CD14-positive monocyte (primary cell): Measurements from ENCODE around the gene SH3BP5. TPM values are rescaled to one million over a fixed set of nuclear protein-coding genes. Genes with fewer than 3 reads are reported as not detected.
A peak's percentile ranks its signal among the peaks of the same experiment; 100 is the strongest.

Experiments used
- DNase-seq, 3 donors: peaks; one replicate each; pipeline ENCODE4 v3.0.0-alpha.2; 2011 to 2022
- H2AFZ ChIP-seq: 2 replicates; pipeline ENCODE4 v1.6.0; 2012; ENCODE audit warnings: mild to moderate bottlenecking, low read depth, low read length, inconsistent platforms; ENCODE audit not compliant: insufficient read depth, poor library complexity, severe bottlenecking
- H3K27ac ChIP-seq, 2 donors: 1 replicate in 1 of 2; 2 replicates in 1 of 2; pipeline ENCODE4 v1.5.1; 2012 to 2013; ENCODE audit warnings: low read length in 2 of 2, control low read depth in 1 of 2, inconsistent platforms in 1 of 2, low read depth in 1 of 2, mild to moderate bottlenecking in 1 of 2
- H3K27me3 ChIP-seq, 2 donors: one replicate each; pipeline versions ENCODE4 v1.6.0 to v1.6.1; 2011 to 2013; ENCODE audit warnings: low read length in 2 of 2; ENCODE audit not compliant: control insufficient read depth in 2 of 2, insufficient read depth in 2 of 2
- H3K36me3 ChIP-seq, 2 donors: replicated peaks in 1 of 2; 1 replicate in 1 of 2; 2 replicates in 1 of 2; pipeline versions ENCODE4 v1.5.1 to v1.6.1; 2012 to 2013; ENCODE audit warnings: low read length in 2 of 2, control low read depth in 1 of 2, inconsistent platforms in 1 of 2, mild to moderate bottlenecking in 1 of 2; ENCODE audit not compliant: insufficient read depth in 2 of 2, control insufficient read depth in 1 of 2
- H3K4me1 ChIP-seq, 2 donors: 1 replicate in 1 of 2; 2 replicates in 1 of 2; pipeline versions ENCODE4 v1.5.1 to v1.6.1; 2012 to 2013; ENCODE audit warnings: low read length in 2 of 2, control low read depth in 1 of 2, inconsistent platforms in 1 of 2, mild to moderate bottlenecking in 1 of 2, moderate library complexity in 1 of 2; ENCODE audit not compliant: insufficient read depth in 2 of 2, control insufficient read depth in 1 of 2
- H3K4me2 ChIP-seq: replicated peaks from 2 replicates; pipeline ENCODE3; 2012; ENCODE audit warnings: low read length, moderate library complexity, mild to moderate bottlenecking; ENCODE audit not compliant: poor library complexity, severe bottlenecking; ENCODE audit errors: extremely low read depth
- H3K4me3 ChIP-seq, 3 experiments: fragments of 200-600 bp in 1 of 3; sonication (generic) in 1 of 3; replicated peaks in 1 of 3; 1 replicate in 2 of 3; 2 replicates in 1 of 3; pipeline ENCODE4 v1.5.1; 2011 to 2013; ENCODE audit warnings: low read length in 3 of 3, mild to moderate bottlenecking in 3 of 3, control low read depth in 2 of 3, low read depth in 2 of 3, inconsistent platforms in 1 of 3, moderate library complexity in 1 of 3
- H3K79me2 ChIP-seq: 2 replicates; pipeline ENCODE4 v1.6.0; 2012; ENCODE audit warnings: mild to moderate bottlenecking, control low read depth, inconsistent platforms, low read length, moderate library complexity; ENCODE audit not compliant: insufficient read depth
- H3K9ac ChIP-seq: 2 replicates; pipeline ENCODE4 v1.6.0; 2017; ENCODE audit warnings: low read length, mild to moderate bottlenecking; ENCODE audit not compliant: insufficient read depth, poor library complexity, severe bottlenecking
- H3K9me3 ChIP-seq, 2 donors: replicated peaks in 1 of 2; 1 replicate in 1 of 2; 2 replicates in 1 of 2; pipeline versions ENCODE4 v1.5.1 to v1.6.1; 2012 to 2013; ENCODE audit warnings: low read length in 2 of 2, control low read depth in 1 of 2; ENCODE audit not compliant: control insufficient read depth in 1 of 2, insufficient read depth in 1 of 2
- H4K20me1 ChIP-seq: 2 replicates; pipeline ENCODE4 v1.6.0; 2012; ENCODE audit warnings: mild to moderate bottlenecking, low read length, control low read depth, moderate library complexity; ENCODE audit not compliant: insufficient read depth
- H3K27ac Mint-ChIP-seq, 7 donors: one replicate each; pipeline ENCODE4 v1.8.0; 2020; ENCODE audit warnings: mild to moderate bottlenecking in 7 of 7, mixed read lengths in 7 of 7, moderate library complexity in 6 of 7, inconsistent platforms in 2 of 7
- H3K27me3 Mint-ChIP-seq, 3 donors: one replicate each; pipeline ENCODE4 v1.8.0; 2021 to 2022; ENCODE audit warnings: low read depth in 3 of 3, mild to moderate bottlenecking in 3 of 3, mixed read lengths in 3 of 3, moderate library complexity in 3 of 3, inconsistent platforms in 1 of 3
- H3K36me3 Mint-ChIP-seq, 2 donors: one replicate each; pipeline ENCODE4 v1.8.0; 2020; ENCODE audit warnings: mixed read lengths in 2 of 2, inconsistent platforms in 1 of 2, mild to moderate bottlenecking in 1 of 2
- H3K4me1 Mint-ChIP-seq: one replicate; pipeline ENCODE4 v1.8.0; 2020; ENCODE audit warnings: mild to moderate bottlenecking, mixed read lengths
- H3K4me3 Mint-ChIP-seq, 2 donors: one replicate each; pipeline ENCODE4 v1.8.0; 2020; ENCODE audit warnings: mild to moderate bottlenecking in 2 of 2, mixed read lengths in 2 of 2, moderate library complexity in 1 of 2
- H3K9me3 Mint-ChIP-seq, 7 donors: one replicate each; pipeline ENCODE4 v1.8.0; 2020 to 2022; ENCODE audit warnings: mixed read lengths in 7 of 7, mild to moderate bottlenecking in 6 of 7, moderate library complexity in 6 of 7, inconsistent platforms in 2 of 7
- CTCF ChIP-seq: fragments of 200-600 bp; IDR thresholded peaks from one replicate; pipeline ENCODE4 v1.8.0; 2022; ENCODE audit warnings: antibody characterized with exemption, mild to moderate bottlenecking
- WGBS: methylation state at CpG from one replicate; pipeline ENCODE4 v1.1.5; 2013; ENCODE audit warnings: missing lambda C conversion rate; ENCODE audit not compliant: insufficient coverage; 5-methylcytosine and 5-hydroxymethylcytosine counted together
- intact Hi-C, 2 donors: fragments of 100-400 bp; cut with micrococcal nuclease; formaldehyde crosslinking; loops; one replicate each; pipeline versions ENCODE4 v1.15.0 to v1.15.1; 2023
- polyA plus RNA-seq, 3 donors: library from polyadenylated mRNA; depleted of rRNA in 1 of 3; unstranded in 2 of 3; stranded (reverse) in 1 of 3; fragments of 300-500 nt in 2 of 3; fragments of >200 nt in 1 of 3; fragmentation: Illumina TruSeq in 2 of 3; gene quantifications; 1 replicate in 2 of 3; 2 replicates in 1 of 3; pipeline ENCODE4 v1.2.3, GENCODE V29; 2012 to 2021

The SH3BP5 gene
- polyA plus RNA-seq, 3 donors, result 10.7 to 29.6 (median 22.8) TPM

- peaks cover 22% of the 10 kb centered on the region for H3K4me1 Mint-ChIP-seq
- Histone ChIP-seq H4K20me1 (peaks cover 24% of the 10 kb centered on the region), H3K4me2 (peak overlapping the region; percentile 83), H3K9ac (peak overlapping the region; percentile 97), H3K4me1 (peaks cover 20 to 27% of the 10 kb centered on the region in 2 donors), H3K27ac (peak overlapping the region; percentile 78 to 95), H3K9me3 (no peaks in the 10 kb centered on the region), H3K4me3 (peak overlapping the region; percentile 84 to 98 (median 90)), H3K36me3 (peaks cover 16 to 22% of the 10 kb centered on the region in 2 donors), H3K79me2 (peaks cover 55% of the 10 kb centered on the region), H2AFZ (peak overlapping the region; percentile 85), H3K27me3 (no peaks in the 10 kb centered on the region)
- peaks cover 0 to 2% (median 0%) of the 10 kb centered on the region in 3 donors for H3K27me3 Mint-ChIP-seq
- no peaks in the 10 kb centered on the region for H3K9me3 Mint-ChIP-seq
- intact Hi-C loops, result loop anchor here (2.0 to 10.0 kb wide), 4 partner anchors 102 to 395 kb away; partner anchors contain the start of genes BTD (in 1 of the 2) and HACL1 (in 1 of the 2)
- peaks cover 8 to 19% of the 10 kb centered on the region in 2 donors for H3K36me3 Mint-ChIP-seq
- H3K4me3 Mint-ChIP-seq, result peak overlapping the region; percentile 83 to 91
- H3K27ac Mint-ChIP-seq, result peak overlapping the region; percentile 88 to 96 (median 93)
- 1% methylated on average over 19 of the region's 30 CpGs for WGBS
- peak in 1 of 3 donors; percentile 2 for DNase-seq
- no peak for TF ChIP-seq CTCF
These were observed 125.5 kb downstream of the SH3BP5 start for GRCh38 chr3:15206662-15207576.

- Histone ChIP-seq H4K20me1 (peaks cover 24% of the 10 kb centered on the region), H3K9me3 (no peaks in the 10 kb centered on the region), H3K4me2 (peak within 1 kb of the TSS; percentile 83), H3K27ac (peak within 1 kb of the TSS; percentile 78 to 95), H3K4me3 (peak within 1 kb of the TSS; percentile 84 to 98 (median 90)), H2AFZ (peak within 1 kb of the TSS; percentile 85), H3K79me2 (peaks cover 50% of the 10 kb centered on the region), H3K36me3 (peaks cover 11 to 15% of the 10 kb centered on the region in 2 donors), H3K9ac (peak within 1 kb of the TSS; percentile 97), H3K4me1 (peaks cover 20 to 27% of the 10 kb centered on the region in 2 donors), H3K27me3 (no peaks in the 10 kb centered on the region)
- Mint-ChIP-seq H3K4me1 (peaks cover 22% of the 10 kb centered on the region), H3K27me3 (peaks cover 0 to 2% (median 0%) of the 10 kb centered on the region in 3 donors), H3K36me3 (peaks cover 5 to 11% of the 10 kb centered on the region in 2 donors), H3K9me3 (no peaks in the 10 kb centered on the region), H3K27ac (peak within 1 kb of the TSS; percentile 88 to 96 (median 93)), H3K4me3 (peak within 1 kb of the TSS; percentile 83 to 91)
- under 1% methylated on average over 90 of the region's 92 CpGs for WGBS
- peak; percentile 94 to 95 (median 95) for DNase-seq
- intact Hi-C loops, result loop anchor here (2.0 to 10.0 kb wide), 4 partner anchors 101 to 396 kb away; partner anchors contain the start of genes BTD (in 1 of the 2) and HACL1 (in 1 of the 2)
- TF ChIP-seq CTCF, result no peak
These were observed 126.3 kb downstream of the SH3BP5 start, which contains the start of gene CAPN7 for GRCh38 chr3:15205934-15206661. Gene CAPN7, plus strand, starts transcription at chr3:15206246. Its CDS starts 250 bp downstream, at chr3:15206496.
